Muscle of back (tissue), 13 donors: ENCODE results near the gene GRM7. TPM values are rescaled to one million over a fixed set of nuclear protein-coding genes. Genes with fewer than 3 reads are reported as not detected.
"Not testable (repeated sequence)": the region's sequence is repeated elsewhere in the genome, so short reads cannot be mapped to it uniquely, and the experiment has no call there.

ENCODE experiments used
- DNase-seq, 3 donors: peaks; one replicate each; pipeline versions ENCODE4 v3.0.0 to v3.0.0-alpha.2; 2013
- long read RNA-seq, 9 donors: transcript quantifications; one replicate each; lab custom pipeline, GENCODE V29; 2026
- polyA plus RNA-seq, 10 donors: library from polyadenylated mRNA; unstranded; fragments of 120-200 nt; gene quantifications; one replicate each; pipeline ENCODE4 v1.2.1, GENCODE V29; 2013; ENCODE audit not compliant: insufficient read length in 10 of 10

GRM7 gene
- polyA plus RNA-seq, result under 1 TPM in 5 of 10 donors, not detected in 5; 0.07 to 0.71 (median 0.10) TPM
- long read RNA-seq, donor 1, result 0 reads
- long read RNA-seq, donor 2, result 0 reads
- long read RNA-seq, donor 3, result 0 reads
- long read RNA-seq, donor 4, result 0 reads
- long read RNA-seq, donor 5, result 0 reads
- long read RNA-seq, donor 6, result 0 reads
- long read RNA-seq, donor 7, result 0 reads
- long read RNA-seq, donor 8, result 0 reads
- long read RNA-seq, donor 9, result 0 reads

- peak; percentile 7 to 68 (median 36) for DNase-seq
Observed at GRCh38 chr3:6860954-6861624, at the start of gene GRM7. Gene GRM7, plus strand, starts transcription at chr3:6861115.

DNA sequence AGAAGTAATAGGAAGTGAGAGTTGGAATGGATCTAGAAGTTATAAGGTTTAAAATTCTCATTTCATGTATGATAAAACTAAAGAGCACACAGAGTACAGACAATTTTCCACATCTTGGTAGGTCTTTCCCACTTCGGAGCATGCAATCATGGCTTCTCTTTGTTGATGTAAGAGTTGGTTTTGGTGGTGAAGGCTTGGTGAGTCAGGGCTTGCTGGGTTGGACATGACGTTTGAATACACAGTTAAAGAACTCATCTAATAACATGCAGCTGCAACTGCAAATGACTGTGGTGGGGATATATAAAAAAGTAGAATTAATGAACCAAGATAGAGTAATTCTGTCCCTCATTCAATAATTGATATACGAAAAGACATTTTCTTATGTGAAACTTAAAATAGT lies 39.5 kb upstream of the GRM7 start:
- DNase-seq, result no peak

DNA sequence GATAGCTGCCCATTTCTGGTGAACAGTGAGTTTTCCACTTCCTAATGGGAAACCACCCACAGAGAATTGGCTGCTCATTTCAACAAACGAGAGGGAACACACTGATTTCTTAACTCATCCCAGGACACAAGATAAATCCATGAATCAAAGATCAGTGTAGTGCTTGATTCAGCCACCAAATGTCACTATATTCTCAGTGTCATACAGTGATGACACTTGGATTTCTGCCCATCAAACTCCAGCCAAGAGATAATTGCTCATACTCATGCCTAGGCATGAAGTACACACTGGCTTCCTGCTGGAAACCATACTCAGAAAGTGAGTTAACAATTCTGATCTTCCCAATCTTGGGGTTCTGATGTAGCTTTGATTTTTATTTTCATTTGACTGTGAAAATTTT lies 35.4 kb upstream of the GRM7 start:
- DNase-seq, result no peak

- DNase-seq, result no peak
Observed at GRCh38 chr3:6827453-6827852, 33.5 kb upstream of the GRM7 start.

DNA sequence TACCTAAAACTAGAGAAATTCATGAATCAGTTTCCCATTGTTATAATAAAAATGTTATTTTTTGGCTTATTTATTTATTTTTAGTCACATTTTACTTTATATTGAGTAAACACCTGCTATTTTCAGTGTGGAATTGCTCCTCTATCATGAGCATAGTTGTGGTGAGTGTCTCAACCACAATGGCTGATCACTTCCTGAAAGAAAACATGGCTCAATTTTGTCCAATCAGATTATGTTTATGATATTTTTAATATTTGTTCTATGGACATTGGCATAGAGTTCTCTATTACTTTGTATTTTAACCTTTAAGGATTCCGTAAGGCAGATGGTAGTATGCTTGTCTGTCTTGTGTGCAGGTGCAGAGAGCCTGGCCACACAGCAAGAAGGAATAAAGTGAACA lies 16.2 kb upstream of the GRM7 start:
- DNase-seq, result no peak

DNA sequence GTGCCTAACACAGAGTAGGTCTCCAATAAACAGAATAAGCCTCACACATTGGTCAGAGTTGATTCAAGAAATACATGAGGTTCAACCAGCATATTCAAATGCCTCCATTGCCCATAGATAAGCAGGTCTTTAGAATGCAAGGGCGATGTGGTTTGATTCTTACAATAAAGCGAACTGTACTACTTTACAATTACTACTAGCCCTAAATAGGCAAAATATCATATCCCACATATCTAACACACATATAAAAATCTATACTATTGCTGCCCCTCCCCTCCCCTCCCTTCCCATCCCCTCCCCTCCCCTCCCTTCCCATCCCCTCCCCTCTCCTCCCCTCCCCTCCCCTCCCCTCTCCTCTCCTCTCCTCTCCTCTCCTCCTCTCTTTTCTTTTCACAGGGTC lies 6.7 kb upstream of the GRM7 start:
- no peak for DNase-seq

GRCh38 chr3:6857510-6857909 lies 3.4 kb upstream of the GRM7 start:
- DNase-seq, result no peak

- peak in 1 of 3 donors; percentile 28 for DNase-seq
Observed at GRCh38 chr3:6860149-6860953, 564 bp upstream of the GRM7 start.

GRCh38 chr3:6861625-6862000 lies 698 bp downstream of the GRM7 start:
- DNase-seq, result no peak

- peak in 1 of 3 donors; percentile 12 for DNase-seq
Observed at GRCh38 chr3:6862041-6862879, 1.3 kb downstream of the GRM7 start.

GRCh38 chr3:6862880-6863195 lies 1.9 kb downstream of the GRM7 start:
- peak in 1 of 3 donors; percentile 25 for DNase-seq

GRCh38 chr3:6867269-6867668 lies 6.4 kb downstream of the GRM7 start:
- DNase-seq, result no peak

GRCh38 chr3:6878731-6879130 lies 17.8 kb downstream of the GRM7 start:
- DNase-seq, result no peak

DNA sequence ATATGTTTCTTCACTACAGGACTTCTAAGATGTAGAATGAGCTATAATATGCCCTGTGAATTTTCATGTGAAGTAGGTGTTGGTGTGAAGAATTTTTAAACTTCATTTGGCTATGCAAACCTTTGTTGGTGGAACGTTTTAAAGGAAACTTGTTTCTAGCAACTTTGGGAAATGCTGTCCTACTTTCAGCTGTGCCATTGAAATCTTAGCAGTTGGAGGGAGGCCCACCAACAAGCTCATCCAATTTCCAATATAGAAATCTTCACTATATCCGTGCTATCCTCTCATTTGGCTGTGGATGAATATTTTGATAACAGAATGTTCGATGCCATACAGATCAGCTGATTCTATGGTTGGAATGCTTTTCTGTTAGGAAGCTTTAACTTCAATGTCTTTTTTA lies 51.3 kb downstream of the GRM7 start:
- no peak for DNase-seq

- no peak for DNase-seq
Observed at GRCh38 chr3:6915898-6916297, 55.0 kb downstream of the GRM7 start.

DNA sequence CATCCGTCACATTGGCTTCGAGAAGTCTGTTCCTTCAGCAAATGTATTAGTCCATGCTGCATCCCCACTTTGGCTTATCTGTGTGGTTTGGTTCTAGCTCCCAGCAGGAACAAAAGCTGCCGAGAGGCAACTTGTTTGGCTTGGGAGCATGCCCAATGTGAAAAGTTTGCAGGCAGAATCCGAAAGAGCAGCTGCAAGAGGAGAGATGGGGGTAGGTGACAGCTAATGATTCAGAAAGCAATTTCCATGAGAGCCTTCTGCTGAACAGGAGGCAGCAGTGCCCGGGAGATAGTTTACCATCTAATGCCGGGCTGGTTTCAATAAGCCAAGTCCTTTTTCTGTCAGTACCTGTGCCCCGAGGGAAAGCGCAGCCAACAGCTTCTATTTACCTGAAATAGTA lies 60.2 kb downstream of the GRM7 start:
- peak in 1 of 3 donors; percentile 1 for DNase-seq

DNA sequence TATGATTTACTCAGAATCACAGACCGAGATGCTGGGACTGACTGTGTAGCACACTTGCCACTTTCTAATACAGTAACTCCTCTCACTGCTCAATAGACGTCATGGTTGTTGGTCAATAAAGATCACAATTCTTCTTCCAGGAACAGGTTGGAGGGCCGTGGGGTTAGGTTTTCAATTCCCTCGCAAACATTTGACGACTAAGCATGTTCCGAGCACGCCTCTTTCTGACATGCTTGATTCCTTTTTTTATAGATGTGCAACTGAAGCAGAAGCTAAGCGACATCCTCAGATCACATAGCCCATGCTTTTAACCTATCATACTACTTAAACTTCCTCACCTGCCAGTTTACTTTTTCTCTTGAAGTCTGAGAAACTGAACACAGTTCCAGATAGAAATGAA lies 61.0 kb downstream of the GRM7 start:
- no peak for DNase-seq

DNA sequence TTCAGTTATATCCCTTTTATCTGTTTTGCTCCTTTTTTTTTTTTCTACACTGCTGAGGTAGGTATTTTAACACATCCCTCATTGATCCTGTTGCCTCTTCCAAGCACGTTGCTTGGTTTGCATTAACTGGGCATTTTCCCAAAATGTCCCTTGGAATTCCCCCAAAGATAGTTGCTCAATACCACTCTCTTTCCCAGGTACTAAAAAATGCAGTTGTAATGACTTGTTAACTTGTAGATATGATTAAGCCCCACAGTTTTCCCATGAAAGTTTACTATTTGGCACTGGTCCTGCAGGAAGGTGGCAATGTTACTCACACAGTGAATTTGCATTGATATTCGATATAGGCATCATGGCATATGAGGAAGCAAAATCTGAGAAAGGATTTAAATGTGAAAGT lies 67.1 kb downstream of the GRM7 start:
- DNase-seq, result no peak

DNA sequence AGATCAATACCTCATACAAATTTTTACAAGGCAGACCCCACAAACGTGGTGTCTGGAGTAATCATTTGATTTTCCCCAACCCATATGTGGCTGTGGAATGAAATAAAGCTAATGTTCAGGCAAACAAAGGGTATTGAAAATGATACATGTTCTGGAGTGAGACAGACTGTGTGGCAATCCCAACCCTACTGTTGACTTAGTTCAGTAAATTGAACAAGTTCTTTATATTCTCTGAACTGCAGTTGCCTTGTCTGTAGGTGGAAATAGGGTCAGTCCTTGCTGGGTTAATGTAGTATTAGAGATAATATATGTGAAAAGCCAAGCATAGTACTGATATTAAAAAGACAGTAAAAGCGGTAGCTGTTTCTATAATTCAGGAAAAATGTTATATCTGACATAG lies 69.0 kb downstream of the GRM7 start:
- DNase-seq, result no peak

GRCh38 chr3:6935418-6935817 lies 74.5 kb downstream of the GRM7 start:
- not testable (repeated sequence) for DNase-seq

- DNase-seq, result no peak
Observed at GRCh38 chr3:6935970-6936369, 75.1 kb downstream of the GRM7 start.

- DNase-seq, result no peak
Observed at GRCh38 chr3:6962801-6963200, 101.9 kb downstream of the GRM7 start.
